ENCODE data around the gene SUSD5. TPM values are rescaled to one million over a fixed set of nuclear protein-coding genes. Genes with fewer than 3 reads are reported as not detected.

The SUSD5 gene
- total RNA-seq, 4 donors from 2014 or later: 0.13 to 1.2 (median 0.76) TPM; not detected in 1

- WGBS, 2 donors: 2 to 6% methylated on average over 15 to 18 of the region's 19 CpGs
- intact Hi-C loops (cut with DNase I): no loop called here
- Histone ChIP-seq H3K9me3 (no peaks in the 10 kb centered on the region), H3K27me3 (peaks cover 3 to 72% (median 6%) of the 10 kb centered on the region in 4 donors), H3K27ac (no peak overlapping the region), H3K4me3 (peak overlapping the region in 3 of 4 donors; percentile 13 to 63 (median 45)), H3K4me1 (peaks cover 10 to 16% (median 11%) of the 10 kb centered on the region in 3 donors), H3K36me3 (no peaks in the 10 kb centered on the region)
- DNase-seq: no peak
- no peak for TF ChIP-seq CTCF (IDR thresholded peaks at IDR 0.05)
- TF ChIP-seq POLR2A (IDR thresholded peaks at IDR 0.05): no peak
These were observed 654 bp downstream of the SUSD5 start for GRCh38 chr3:33217866-33218445.

GRCh38 chr3:33215739-33216138 is 2.9 kb downstream of the SUSD5 start:
- no peak for DNase-seq
- H3K27ac ChIP-seq: no peak overlapping the region
- intact Hi-C loops (cut with DNase I): no loop called here
- peaks cover 10 to 16% (median 11%) of the 10 kb centered on the region in 3 donors for H3K4me1 ChIP-seq
- 83 to 89% methylated on average over 3 of the region's 3 CpGs for WGBS, 2 donors
- TF ChIP-seq CTCF (IDR thresholded peaks at IDR 0.05) (no peak), POLR2A (IDR thresholded peaks at IDR 0.05) (no peak)
- H3K36me3 ChIP-seq: no peaks in the 10 kb centered on the region
- no peaks in the 10 kb centered on the region for H3K9me3 ChIP-seq
- peaks cover 3 to 68% (median 6%) of the 10 kb centered on the region in 4 donors for H3K27me3 ChIP-seq
- no peak overlapping the region for H3K4me3 ChIP-seq

GRCh38 chr3:33212406-33212805 is 6.2 kb downstream of the SUSD5 start:
- no peak overlapping the region for H3K4me3 ChIP-seq
- intact Hi-C loops (cut with DNase I): no loop called here
- WGBS, 2 donors: 86 to 97% methylated on average over 3 of the region's 3 CpGs
- H3K4me1 ChIP-seq: no peaks in the 10 kb centered on the region
- peaks cover 0 to 5% (median 0%) of the 10 kb centered on the region in 3 donors for H3K9me3 ChIP-seq
- H3K27me3 ChIP-seq: peaks cover 0 to 34% (median 0%) of the 10 kb centered on the region in 4 donors
- no peak for TF ChIP-seq POLR2A (IDR thresholded peaks at IDR 0.05)
- no peak for TF ChIP-seq CTCF (IDR thresholded peaks at IDR 0.05)
- no peak overlapping the region for H3K27ac ChIP-seq
- DNase-seq: no peak
- H3K36me3 ChIP-seq: no peaks in the 10 kb centered on the region

- TF ChIP-seq CTCF (IDR thresholded peaks at IDR 0.05): no peak
- Histone ChIP-seq H3K36me3 (no peaks in the 10 kb centered on the region), H3K4me3 (no peak overlapping the region), H3K27me3 (peaks cover 0 to 25% (median 0%) of the 10 kb centered on the region in 4 donors), H3K27ac (no peak overlapping the region), H3K4me1 (no peaks in the 10 kb centered on the region), H3K9me3 (peaks cover 0 to 5% (median 0%) of the 10 kb centered on the region in 3 donors)
- 45 to 50% methylated on average over 1 of the region's 1 CpG for WGBS, 2 donors
- DNase-seq: no peak
- intact Hi-C loops (cut with DNase I): no loop called here
These were observed 7.2 kb downstream of the SUSD5 start for GRCh38 chr3:33211444-33211843.

GRCh38 chr3:33209357-33209756 is 9.3 kb downstream of the SUSD5 start:
- Histone ChIP-seq H3K9me3 (peaks cover 0 to 5% (median 0%) of the 10 kb centered on the region in 3 donors), H3K27me3 (peaks cover 0 to 11% (median 0%) of the 10 kb centered on the region in 4 donors), H3K36me3 (no peaks in the 10 kb centered on the region), H3K4me1 (no peaks in the 10 kb centered on the region), H3K4me3 (no peak overlapping the region), H3K27ac (no peak overlapping the region)
- DNase-seq: no peak
- no peak for TF ChIP-seq POLR2A (IDR thresholded peaks at IDR 0.05)
- TF ChIP-seq CTCF (IDR thresholded peaks at IDR 0.05): no peak
- intact Hi-C loops (cut with DNase I): no loop called here
